HepG2 (cell line): Measurements from ENCODE around the gene H1-8.

Source experiments
- FOXK1 ChIP-seq: sonication (generic); formaldehyde crosslinking; IDR thresholded peaks from 2 replicates; pipeline ENCODE4 v1.4.0; 2020; ENCODE audit warnings: low read depth, missing genetic modification reagents, borderline replicate concordance
- GABPA ChIP-seq, 2 experiments: IDR thresholded peaks; 2 replicates each; pipeline ENCODE4 v1.6.1; 2011 to 2016; ENCODE audit warnings: low read depth in 2 of 2, low read length in 1 of 2, missing biosample characterization in 1 of 2, missing genetic modification characterization in 1 of 2
- MAFK ChIP-seq, 2 experiments: IDR thresholded peaks in 1 of 2; conservative IDR thresholded peaks in 1 of 2; 2 replicates each; pipeline ENCODE4 v1.6.1; 2011; ENCODE audit warnings: improper control_type of control experiment in 2 of 2, low read length in 2 of 2
- MXI1 ChIP-seq: IDR thresholded peaks from 3 replicates; pipeline ENCODE4 v1.6.1; 2012; ENCODE audit warnings: low read depth, low read length, inconsistent platforms, borderline replicate concordance
- NFE2 ChIP-seq: sonication (generic); formaldehyde crosslinking; IDR thresholded peaks from 2 replicates; pipeline ENCODE4 v1.4.0; 2020; ENCODE audit warnings: missing genetic modification reagents
- PBX3 ChIP-seq: sonication (generic); formaldehyde crosslinking; IDR thresholded peaks from 2 replicates; pipeline ENCODE4 v1.8.1; 2023; ENCODE audit warnings: missing genetic modification reagents, inconsistent platforms, borderline replicate concordance
- POLR2A ChIP-seq, 2 experiments: IDR thresholded peaks; 2 replicates each; pipeline ENCODE4 v1.6.1; 2011; ENCODE audit warnings: low read depth in 2 of 2, low read length in 2 of 2, mild to moderate bottlenecking in 1 of 2, moderate library complexity in 1 of 2; ENCODE audit not compliant: insufficient read depth in 1 of 2
- ZBTB26 ChIP-seq: IDR thresholded peaks from 2 replicates; pipeline ENCODE4 v1.6.1; 2016; ENCODE audit warnings: missing compliant biosample characterization, missing genetic modification reagents, borderline replicate concordance

DNA sequence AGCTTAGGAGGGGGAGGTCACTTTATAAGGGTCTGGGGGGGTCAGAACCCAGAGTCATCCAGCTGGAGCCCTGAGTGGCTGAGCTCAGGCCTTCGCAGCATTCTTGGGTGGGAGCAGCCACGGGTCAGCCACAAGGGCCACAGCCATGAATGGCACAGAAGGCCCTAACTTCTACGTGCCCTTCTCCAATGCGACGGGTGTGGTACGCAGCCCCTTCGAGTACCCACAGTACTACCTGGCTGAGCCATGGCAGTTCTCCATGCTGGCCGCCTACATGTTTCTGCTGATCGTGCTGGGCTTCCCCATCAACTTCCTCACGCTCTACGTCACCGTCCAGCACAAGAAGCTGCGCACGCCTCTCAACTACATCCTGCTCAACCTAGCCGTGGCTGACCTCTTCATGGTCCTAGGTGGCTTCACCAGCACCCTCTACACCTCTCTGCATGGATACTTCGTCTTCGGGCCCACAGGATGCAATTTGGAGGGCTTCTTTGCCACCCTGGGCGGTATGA lies 14.3 kb upstream of the H1-8 start, which contains the start of gene RHO:
- TF ChIP-seq NFE2 (CRISPR knock-in tag) (no peak), POLR2A (IDR thresholded peaks at IDR 0.05; ENCODE audit: insufficient read depth in 1 of 2, low read depth in 2 of 2, low read length in 2 of 2) (no peak), MXI1 (no peak), PBX3 (no peak), ZBTB26 (CRISPR knock-in tag) (no peak), MAFK (conservative IDR thresholded peaks at IDR 0.05 in 1 of 2, IDR thresholded peaks at IDR 0.05 in 1 of 2; ENCODE audit: low read length in 2 of 2) (no peak), GABPA (IDR thresholded peaks at IDR 0.05; ENCODE audit: low read depth, low read length) (no peak), GABPA (CRISPR knock-in tag; IDR thresholded peaks at IDR 0.05; ENCODE audit: low read depth) (no peak), FOXK1 (no peak)
